GM19240 (cell line): Measurements from ENCODE around the gene NXNL2.
A peak's percentile ranks its signal among the peaks of the same experiment; 100 is the strongest.

Experiments used
- DNase-seq: peaks from one replicate; pipeline ENCODE4 v3.0.0; 2011; ENCODE audit warnings: low spot score; ENCODE audit not compliant: insufficient read length

NXNL2 gene

DNA sequence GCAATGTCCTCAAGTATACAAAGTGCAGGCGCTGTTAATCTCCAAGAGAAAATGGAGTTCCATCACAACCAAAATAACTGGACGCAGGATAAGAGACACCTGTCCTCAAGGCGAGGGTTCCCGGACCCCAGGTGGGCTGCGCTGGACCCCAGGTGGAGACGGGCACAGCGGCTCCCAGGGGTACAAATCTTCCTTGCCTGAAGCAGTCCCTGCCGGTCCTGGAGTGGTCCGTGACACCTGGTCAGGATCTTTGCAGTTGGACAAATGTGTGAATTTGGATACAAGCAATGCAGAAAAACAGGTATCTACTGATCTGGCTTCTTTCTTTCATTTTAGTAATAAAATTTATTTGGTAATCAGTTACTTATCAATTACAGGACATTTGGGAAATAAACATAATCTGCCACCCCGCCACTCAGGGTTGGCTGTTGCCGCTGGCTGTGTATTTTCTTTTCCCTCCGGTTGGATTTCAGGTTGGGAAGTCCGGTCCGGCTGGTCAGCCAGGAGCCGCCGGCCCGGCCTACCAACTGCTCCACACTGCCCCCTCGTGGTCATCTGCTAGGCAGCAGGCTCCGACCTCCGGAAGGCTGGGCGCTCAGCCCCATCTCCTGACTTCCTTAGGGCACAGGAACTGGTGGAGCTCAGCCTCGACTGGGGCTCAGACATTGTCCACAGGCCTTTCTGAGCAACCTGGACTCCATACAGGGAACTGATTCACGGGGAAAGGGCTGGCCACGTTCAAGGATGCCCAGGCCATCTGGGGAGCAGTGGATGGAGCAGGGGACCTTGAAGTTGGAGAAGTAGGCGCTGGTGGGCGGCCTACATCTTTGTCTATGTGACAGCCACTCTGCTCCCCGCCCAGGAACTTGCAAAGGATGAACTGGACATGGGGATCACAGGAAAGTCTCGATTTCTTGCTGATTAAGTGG is 43.4 kb downstream of the NXNL2 start:
- peak; percentile 55 for DNase-seq

DNA sequence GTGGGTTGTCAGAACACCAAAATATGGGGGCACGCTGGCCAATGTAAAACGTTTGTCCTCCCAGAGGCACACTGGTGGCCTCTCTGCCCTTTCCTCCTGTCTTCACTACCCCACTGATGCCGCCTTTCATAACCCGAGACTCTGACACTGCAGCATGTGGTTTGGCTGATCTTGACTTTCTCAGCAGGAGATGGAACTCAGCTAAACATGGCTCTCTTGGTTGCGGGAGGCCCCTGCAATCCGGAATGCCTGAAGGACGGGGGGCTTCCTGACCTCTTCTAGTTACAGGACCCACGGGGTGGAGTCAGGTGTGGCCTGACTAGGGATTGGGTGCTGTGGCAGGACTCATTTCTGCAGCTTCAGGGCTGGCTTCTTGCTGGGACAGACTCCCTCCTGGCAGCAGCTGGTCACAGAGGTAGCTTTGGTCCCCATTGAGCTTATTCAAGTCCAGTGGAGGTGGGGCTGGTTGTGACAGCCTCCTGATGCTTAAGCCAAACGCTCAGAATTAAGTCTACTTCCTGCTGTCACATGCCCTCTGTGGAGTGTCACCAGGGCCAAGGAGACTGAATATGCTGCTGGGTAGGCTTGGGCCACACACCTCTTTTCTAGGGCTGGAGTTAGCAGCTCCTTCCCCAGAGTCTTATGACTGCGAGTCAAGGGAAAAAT is 44.2 kb downstream of the NXNL2 start:
- no peak for DNase-seq

DNA sequence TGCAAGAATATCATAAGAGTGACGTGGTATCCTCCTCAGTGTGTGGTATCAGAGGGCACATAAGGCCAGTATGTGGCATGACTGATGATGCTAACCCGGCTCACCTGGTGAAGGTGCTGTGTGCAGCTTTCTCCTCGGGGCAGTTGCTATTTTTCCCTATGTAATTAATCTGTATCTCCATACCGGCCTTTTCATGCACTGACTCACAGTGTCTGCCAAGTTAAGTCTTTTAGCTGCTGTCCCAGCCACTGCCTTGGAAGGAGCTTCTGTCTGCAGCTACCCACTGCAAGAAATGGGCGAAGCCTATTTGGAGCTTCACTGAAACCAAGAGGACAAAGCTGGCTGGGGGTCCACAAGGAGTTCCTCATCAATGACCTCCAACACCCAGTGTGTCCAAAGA is 46.0 kb downstream of the NXNL2 start:
- no peak for DNase-seq

DNA sequence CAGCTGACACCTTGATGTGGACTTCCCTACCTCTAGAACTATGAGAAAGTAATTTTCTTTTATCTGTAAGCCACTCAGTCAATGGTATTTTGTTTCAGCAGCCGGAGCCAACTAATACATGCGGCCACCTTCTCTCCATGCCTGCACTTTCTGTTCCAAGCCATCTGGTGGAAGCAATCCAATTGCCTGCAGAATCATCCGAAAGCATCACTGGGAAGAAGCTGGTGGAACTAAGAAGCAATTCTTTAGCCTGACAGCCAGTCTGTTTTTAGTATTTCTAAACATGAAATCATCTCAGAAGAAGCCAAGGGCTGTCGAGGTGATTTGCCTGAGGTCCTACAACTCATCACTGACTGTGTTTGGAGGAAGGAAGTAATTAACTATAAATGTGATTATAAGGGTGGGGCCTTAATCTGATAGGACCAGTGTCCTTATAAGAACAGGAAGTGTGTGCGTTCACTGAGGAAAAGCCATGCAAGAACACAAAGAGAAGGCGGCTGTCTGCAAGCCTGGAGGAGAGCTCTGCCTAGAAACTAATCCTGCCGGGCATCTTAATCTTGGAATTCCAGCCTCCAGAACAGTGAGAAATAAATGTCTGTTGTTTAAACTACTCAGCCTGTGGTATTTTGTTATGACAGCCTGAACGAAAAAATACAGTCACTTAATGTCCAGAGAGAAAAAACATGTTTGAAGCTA is 49.1 kb downstream of the NXNL2 start:
- DNase-seq, result no peak

DNA sequence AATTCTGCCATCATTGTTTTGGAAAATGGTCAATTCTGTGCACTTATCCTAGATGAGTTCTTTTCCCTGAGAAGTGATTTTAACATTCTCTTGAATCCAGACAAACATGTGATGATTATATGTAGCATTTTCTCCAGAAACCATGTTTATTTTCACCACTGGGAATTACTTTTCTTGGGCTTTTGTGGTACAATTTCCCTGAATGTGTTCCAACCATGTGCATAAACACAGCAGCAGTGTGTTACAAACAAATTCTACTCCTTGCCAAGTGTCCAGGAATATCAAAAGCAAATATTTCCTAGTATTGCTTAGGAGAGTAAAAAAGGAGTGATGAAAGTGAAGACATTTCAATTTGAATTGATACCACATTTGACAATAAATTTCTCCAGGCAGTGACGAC is 50.4 kb downstream of the NXNL2 start:
- no peak for DNase-seq

GRCh38 chr9:88586452-88586851 is 51.5 kb downstream of the NXNL2 start:
- DNase-seq, result no peak

DNA sequence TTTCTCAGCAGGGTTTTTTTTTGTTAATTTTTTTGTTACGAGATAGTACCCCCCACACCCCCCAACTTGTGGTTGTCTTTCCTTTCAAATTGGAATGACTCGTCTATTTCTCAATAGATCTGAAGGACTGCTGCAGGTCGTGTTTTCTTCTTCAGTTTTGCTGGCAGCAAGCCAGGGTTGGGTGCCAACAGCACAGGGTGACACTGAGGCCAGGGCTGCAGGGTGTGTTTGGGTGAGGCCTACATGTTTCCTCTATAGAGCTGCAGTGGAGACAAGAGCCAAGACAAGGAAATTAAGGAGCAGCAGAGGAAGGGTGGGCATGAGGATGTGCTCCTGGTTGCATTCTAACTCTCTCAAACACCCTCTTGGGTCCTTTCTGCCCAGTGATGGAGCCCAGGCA is 52.2 kb downstream of the NXNL2 start:
- no peak for DNase-seq

GRCh38 chr9:88587885-88588649 is 53.1 kb downstream of the NXNL2 start:
- DNase-seq, result no peak

DNA sequence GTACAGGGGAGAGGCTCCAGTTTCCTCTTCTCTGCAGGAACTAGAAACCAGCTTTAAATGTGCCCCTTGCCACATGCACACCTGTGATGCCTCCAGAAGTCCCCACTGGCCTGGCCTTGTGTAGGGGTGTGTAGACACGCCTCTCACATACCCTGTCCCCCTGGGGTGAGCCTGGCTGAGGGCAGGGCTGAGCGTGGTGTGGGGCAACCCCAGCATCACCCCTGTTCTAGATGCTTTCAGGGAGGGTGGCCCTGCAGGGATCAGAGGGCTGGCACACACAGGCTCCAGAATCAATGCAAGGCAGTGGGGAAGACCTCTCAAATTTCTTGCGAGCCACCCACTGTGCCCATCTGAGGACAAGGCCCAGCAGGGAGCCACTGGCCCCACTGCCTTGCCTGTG is 54.7 kb downstream of the NXNL2 start:
- DNase-seq, result no peak

- no peak for DNase-seq
These were observed 55.7 kb downstream of the NXNL2 start for GRCh38 chr9:88590558-88591146.

DNA sequence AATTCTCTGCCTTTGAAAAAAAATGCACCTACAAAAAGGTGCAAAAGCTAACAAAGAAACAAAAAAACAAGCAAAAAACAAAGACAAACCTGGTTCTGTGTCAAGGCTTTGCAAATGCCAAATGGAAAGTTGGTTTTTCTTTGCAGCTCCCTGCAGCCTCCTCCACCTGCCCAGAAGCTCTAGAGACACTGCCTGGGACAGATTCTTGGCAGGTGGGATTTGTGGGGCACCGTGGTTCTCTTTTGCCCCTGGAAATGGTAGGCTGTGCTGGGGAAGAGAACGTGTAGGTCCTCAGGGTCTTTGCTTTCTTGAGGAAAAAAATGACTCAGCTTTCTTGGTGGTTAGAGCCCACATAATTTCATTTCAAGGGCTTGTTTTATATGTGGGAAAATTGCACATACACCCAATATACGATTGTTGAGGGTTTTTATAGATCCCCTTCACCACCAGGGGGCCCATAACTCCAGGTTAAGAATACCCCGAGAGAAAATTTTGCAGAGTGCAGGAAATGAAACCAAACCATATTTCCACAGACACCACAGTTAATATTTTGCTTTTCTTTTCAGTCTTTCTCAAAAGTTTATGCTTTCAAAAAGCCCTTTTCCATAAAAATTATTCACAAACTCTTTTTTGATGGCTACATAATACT is 58.7 kb downstream of the NXNL2 start:
- DNase-seq, result peak; percentile 35
